NCI-H748 (cell line): ENCODE measurements around the gene NELL2.
A peak's percentile ranks its signal among the peaks of the same experiment; 100 is the strongest.
"Not testable (repeated sequence)": the region's sequence is repeated elsewhere in the genome, so short reads cannot be mapped to it uniquely, and the experiment has no call there.

Experiments
- DNase-seq: peaks from one replicate; lab custom pipeline; 2025; ENCODE audit not compliant: unreplicated experiment; lab: John Stamatoyannopoulos, UW

The NELL2 gene

GRCh38 chr12:44875954-44876543 is at the start of gene NELL2:
Gene NELL2 (minus strand): TSS chr12:44876315. CDS start chr12:44875869, 446 bp downstream.
- peak; percentile 65 for DNase-seq

GRCh38 chr12:44921736-44922135 is 45.6 kb upstream of the NELL2 start:
- no peak for DNase-seq

- DNase-seq: no peak
Observed at GRCh38 chr12:44917141-44917540, 41.0 kb upstream of the NELL2 start.

GRCh38 chr12:44915958-44916357 is 39.8 kb upstream of the NELL2 start:
- no peak for DNase-seq

- no peak for DNase-seq
Observed at GRCh38 chr12:44904321-44904720, 28.2 kb upstream of the NELL2 start.

- not testable (repeated sequence) for DNase-seq
Observed at GRCh38 chr12:44898108-44898507, 22.0 kb upstream of the NELL2 start.

GRCh38 chr12:44889926-44890325 is 13.8 kb upstream of the NELL2 start:
- DNase-seq: no peak

- DNase-seq: no peak
Observed at GRCh38 chr12:44889162-44889561, 13.0 kb upstream of the NELL2 start.

GRCh38 chr12:44885902-44886301 is 9.8 kb upstream of the NELL2 start:
- DNase-seq: no peak

- no peak for DNase-seq
Observed at GRCh38 chr12:44881197-44881596, 5.1 kb upstream of the NELL2 start.

- DNase-seq: peak; percentile 65
Observed at GRCh38 chr12:44876544-44877410, 662 bp upstream of the NELL2 start.

GRCh38 chr12:44875417-44875953 is 630 bp downstream of the NELL2 start:
- peak; percentile 41 for DNase-seq

- peak; percentile 9 for DNase-seq
Observed at GRCh38 chr12:44874981-44875416, 1.1 kb downstream of the NELL2 start.

GRCh38 chr12:44873898-44874297 is 2.2 kb downstream of the NELL2 start:
- DNase-seq: no peak

GRCh38 chr12:44869503-44869902 is 6.6 kb downstream of the NELL2 start:
- DNase-seq: no peak

GRCh38 chr12:44863867-44864266 is 12.2 kb downstream of the NELL2 start:
- no peak for DNase-seq

GRCh38 chr12:44859998-44860689 is 16.0 kb downstream of the NELL2 start:
- DNase-seq: no peak

GRCh38 chr12:44858226-44858855 is 17.8 kb downstream of the NELL2 start:
- no peak for DNase-seq

- no peak for DNase-seq
Observed at GRCh38 chr12:44852483-44852882, 23.6 kb downstream of the NELL2 start.

GRCh38 chr12:44851586-44851985 is 24.5 kb downstream of the NELL2 start:
- DNase-seq: no peak

- no peak for DNase-seq
Observed at GRCh38 chr12:44848703-44849085, 27.4 kb downstream of the NELL2 start.
